Activated CD8-positive, alpha-beta memory T cell treated with anti-CD3 and anti-CD28 coated beads, Interleukin-2, amount 50 U/mL, for 48 hours (primary cell): ENCODE measurements around the gene CACHD1.

Source experiments
- DNase-seq: peaks from one replicate; pipeline ENCODE4 v3.0.0-alpha.2; 2020

The CACHD1 gene

GRCh38 chr1:64474133-64474532 lies 4.2 kb downstream of the CACHD1 start:
- DNase-seq: no peak

GRCh38 chr1:64474665-64475439 lies 4.9 kb downstream of the CACHD1 start:
- DNase-seq: no peak

- no peak for DNase-seq
These were observed 6.5 kb downstream of the CACHD1 start for GRCh38 chr1:64476251-64476952.

- DNase-seq: no peak
These were observed 8.9 kb downstream of the CACHD1 start for GRCh38 chr1:64478594-64479470.

- no peak for DNase-seq
These were observed 9.9 kb downstream of the CACHD1 start for GRCh38 chr1:64479874-64480273.

GRCh38 chr1:64480999-64481772 lies 11.3 kb downstream of the CACHD1 start:
- no peak for DNase-seq

- no peak for DNase-seq
These were observed 12.2 kb downstream of the CACHD1 start for GRCh38 chr1:64482128-64482527.

- DNase-seq: no peak
These were observed 12.8 kb downstream of the CACHD1 start for GRCh38 chr1:64482720-64483119.

GRCh38 chr1:64483731-64484414 lies 13.9 kb downstream of the CACHD1 start:
- no peak for DNase-seq

- DNase-seq: no peak
These were observed 14.7 kb downstream of the CACHD1 start for GRCh38 chr1:64484651-64485050.

- DNase-seq: no peak
These were observed 16.3 kb downstream of the CACHD1 start for GRCh38 chr1:64486193-64486592.

- DNase-seq: no peak
These were observed 17.1 kb downstream of the CACHD1 start for GRCh38 chr1:64487061-64487460.

- no peak for DNase-seq
These were observed 18.9 kb downstream of the CACHD1 start for GRCh38 chr1:64488862-64489261.

GRCh38 chr1:64489707-64490106 lies 19.8 kb downstream of the CACHD1 start:
- no peak for DNase-seq

- no peak for DNase-seq
These were observed 20.4 kb downstream of the CACHD1 start for GRCh38 chr1:64490213-64490818.

GRCh38 chr1:64492424-64492823 lies 22.5 kb downstream of the CACHD1 start:
- no peak for DNase-seq

GRCh38 chr1:64493831-64494230 lies 23.9 kb downstream of the CACHD1 start:
- DNase-seq: no peak

- DNase-seq: no peak
These were observed 24.7 kb downstream of the CACHD1 start for GRCh38 chr1:64494659-64495058.

GRCh38 chr1:64495878-64496277 lies 25.9 kb downstream of the CACHD1 start:
- DNase-seq: no peak

- DNase-seq: no peak
These were observed 26.7 kb downstream of the CACHD1 start for GRCh38 chr1:64496606-64497005.

GRCh38 chr1:64497088-64497883 lies 27.4 kb downstream of the CACHD1 start:
- no peak for DNase-seq
